Suprapubic skin (tissue), 4 donors: ENCODE results near the gene TPM2.

ENCODE experiments used
- POLR2A ChIP-seq, 2 donors: fragments of 450-650 bp; IDR thresholded peaks; one replicate each; pipeline ENCODE4 v1.6.1; 2017; ENCODE audit warnings: antibody characterized with exemption in 2 of 2, mild to moderate bottlenecking in 2 of 2, moderate library complexity in 2 of 2
- POLR2AphosphoS5 ChIP-seq, 3 donors: sonication (generic); formaldehyde crosslinking; IDR thresholded peaks; one replicate each; pipeline ENCODE4 v1.6.1; 2017; ENCODE audit warnings: antibody characterized with exemption in 3 of 3
- TF ChIP-seq, protein P1 (sequence below), 2 donors: fragments of 200-600 bp in 1 of 2; fragments of 450-650 bp in 1 of 2; sonication (generic) in 1 of 2; IDR thresholded peaks; one replicate each; pipeline ENCODE4 v1.5.1; 2016 to 2019; ENCODE audit warnings: antibody characterized with exemption in 2 of 2, mild to moderate bottlenecking in 1 of 2, moderate library complexity in 1 of 2

DNA sequence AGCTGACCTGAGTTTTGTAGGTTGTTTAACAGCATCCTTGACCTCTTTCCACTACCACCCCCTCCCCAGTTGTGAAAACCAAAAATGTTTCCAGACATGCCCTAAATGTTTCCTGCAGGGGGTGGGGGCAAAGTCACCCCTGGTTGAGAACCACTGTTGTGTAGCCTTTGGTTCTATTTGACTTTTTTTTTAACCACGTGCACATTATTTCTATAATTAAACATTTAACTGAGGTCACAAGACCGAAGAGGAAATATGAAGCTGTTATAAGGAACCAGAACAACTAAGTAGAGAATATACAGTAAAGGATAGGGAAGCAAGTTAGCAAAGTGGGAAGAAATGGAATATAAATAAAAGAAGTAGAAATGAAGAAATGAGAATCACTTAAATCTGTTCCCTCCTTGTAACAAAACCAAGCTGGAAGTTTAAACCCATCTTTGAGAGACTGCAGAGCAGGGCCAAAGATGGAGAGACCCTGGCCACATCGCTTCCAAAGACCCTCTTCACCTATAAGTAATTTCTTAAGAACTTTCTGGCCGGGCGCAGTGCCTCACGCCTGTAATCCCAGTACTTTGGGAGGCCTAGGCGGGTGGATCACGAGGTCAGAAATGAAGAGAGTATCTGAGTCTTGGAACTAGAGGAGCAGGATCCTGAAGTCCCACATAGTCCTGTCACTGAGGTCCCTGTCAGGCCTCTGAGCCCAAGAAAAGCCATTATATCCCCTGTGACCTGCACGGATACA, 53.4 kb downstream of the TPM2 start:
- TF ChIP-seq, protein P1, sequence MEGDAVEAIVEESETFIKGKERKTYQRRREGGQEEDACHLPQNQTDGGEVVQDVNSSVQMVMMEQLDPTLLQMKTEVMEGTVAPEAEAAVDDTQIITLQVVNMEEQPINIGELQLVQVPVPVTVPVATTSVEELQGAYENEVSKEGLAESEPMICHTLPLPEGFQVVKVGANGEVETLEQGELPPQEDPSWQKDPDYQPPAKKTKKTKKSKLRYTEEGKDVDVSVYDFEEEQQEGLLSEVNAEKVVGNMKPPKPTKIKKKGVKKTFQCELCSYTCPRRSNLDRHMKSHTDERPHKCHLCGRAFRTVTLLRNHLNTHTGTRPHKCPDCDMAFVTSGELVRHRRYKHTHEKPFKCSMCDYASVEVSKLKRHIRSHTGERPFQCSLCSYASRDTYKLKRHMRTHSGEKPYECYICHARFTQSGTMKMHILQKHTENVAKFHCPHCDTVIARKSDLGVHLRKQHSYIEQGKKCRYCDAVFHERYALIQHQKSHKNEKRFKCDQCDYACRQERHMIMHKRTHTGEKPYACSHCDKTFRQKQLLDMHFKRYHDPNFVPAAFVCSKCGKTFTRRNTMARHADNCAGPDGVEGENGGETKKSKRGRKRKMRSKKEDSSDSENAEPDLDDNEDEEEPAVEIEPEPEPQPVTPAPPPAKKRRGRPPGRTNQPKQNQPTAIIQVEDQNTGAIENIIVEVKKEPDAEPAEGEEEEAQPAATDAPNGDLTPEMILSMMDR (IDR thresholded peaks at IDR 0.05): no peak
- TF ChIP-seq POLR2A (IDR thresholded peaks at IDR 0.05) (no peak), POLR2AphosphoS5 (IDR thresholded peaks at IDR 0.05) (no peak)
